Stimulated activated CD4-positive, alpha-beta T cell treated with anti-CD3 and anti-CD28 coated beads, Interleukin-1b, Interleukin-23, amount 100 ng/mL, for 1 hour (primary cell): ENCODE data around the gene TMEM179.
A peak's percentile ranks its signal among the peaks of the same experiment; 100 is the strongest.
"Not testable (repeated sequence)": the region's sequence is repeated elsewhere in the genome, so short reads cannot be mapped to it uniquely, and the experiment has no call there.

Source experiments
- DNase-seq, 2 donors: peaks; one replicate each; pipeline ENCODE4 v3.0.0-alpha.2; 2020; ENCODE audit warnings: low read depth in 2 of 2

Gene TMEM179

DNA sequence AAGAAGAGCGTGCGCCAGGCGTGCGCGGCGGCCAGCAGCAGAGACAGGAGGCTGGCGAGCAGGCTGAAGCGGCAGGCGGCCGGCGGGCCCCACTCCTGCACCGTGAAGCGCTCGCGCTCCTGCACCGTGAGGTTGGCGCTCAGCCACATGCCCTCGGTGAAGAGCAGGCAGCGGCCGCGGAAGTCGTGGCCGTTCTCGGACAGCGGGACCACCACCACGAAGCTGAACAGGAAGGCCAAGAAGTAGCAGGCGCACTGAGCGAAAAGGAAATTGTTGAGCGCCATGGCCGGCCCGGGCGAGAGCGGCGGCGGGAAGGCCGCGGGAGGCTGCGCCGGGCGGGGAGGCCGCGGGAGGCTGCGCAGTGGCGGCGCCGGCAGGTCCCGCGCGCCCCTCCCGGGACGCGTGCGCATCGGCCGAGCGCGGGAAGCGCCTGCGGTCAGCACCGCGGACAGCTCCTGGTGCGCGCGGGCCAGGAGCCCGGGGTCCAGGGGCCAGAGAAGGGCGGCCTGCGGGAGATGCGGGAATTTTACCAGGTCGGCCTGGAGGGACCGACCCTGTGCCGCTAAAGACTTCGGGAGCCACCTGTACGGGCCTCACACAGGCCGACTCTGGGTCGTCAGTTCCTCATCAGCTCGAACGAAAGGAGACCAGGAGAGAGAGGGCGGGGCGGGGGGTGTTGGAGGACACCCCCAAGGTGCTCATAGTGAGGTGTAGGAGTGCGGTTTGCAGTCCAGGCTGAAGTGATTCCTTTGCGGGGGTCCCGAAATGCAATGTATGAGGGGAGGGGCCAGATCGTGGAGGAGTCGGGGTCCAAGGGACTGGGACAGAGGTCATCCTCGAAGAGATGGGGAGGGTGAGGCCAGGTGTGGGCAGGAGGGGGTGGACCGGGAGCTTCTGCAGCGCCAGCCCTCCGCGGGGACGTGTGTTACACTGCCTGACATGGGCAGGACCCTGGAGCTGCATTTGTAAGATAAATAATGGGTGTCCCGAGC, at the start of gene TMEM179:
TSS of gene TMEM179 (minus strand) at position 315 of the 992 bp plus-strand sequence. CDS start at position 284, 31 bp downstream.
- DNase-seq: no peak

DNA sequence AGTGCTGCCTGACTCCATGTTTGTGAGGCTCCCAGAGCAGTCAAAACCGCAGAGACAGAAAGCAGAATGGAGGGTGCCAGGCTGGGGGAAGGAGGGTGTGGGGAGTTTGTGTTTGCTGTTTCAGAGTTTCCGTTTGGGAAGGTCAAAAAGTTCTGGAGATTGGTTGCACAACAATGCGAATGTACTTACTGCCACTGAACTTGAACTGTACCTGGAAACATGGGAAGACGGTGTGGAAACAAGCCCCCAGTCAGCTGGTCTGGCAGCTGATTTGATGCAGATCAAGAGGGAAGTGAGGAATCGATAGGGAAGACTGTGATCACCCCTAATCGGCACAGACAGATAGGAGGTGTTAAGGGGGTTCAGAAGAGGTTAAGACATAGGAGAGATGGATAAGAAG, 49.5 kb upstream of the TMEM179 start:
- no peak for DNase-seq

DNA sequence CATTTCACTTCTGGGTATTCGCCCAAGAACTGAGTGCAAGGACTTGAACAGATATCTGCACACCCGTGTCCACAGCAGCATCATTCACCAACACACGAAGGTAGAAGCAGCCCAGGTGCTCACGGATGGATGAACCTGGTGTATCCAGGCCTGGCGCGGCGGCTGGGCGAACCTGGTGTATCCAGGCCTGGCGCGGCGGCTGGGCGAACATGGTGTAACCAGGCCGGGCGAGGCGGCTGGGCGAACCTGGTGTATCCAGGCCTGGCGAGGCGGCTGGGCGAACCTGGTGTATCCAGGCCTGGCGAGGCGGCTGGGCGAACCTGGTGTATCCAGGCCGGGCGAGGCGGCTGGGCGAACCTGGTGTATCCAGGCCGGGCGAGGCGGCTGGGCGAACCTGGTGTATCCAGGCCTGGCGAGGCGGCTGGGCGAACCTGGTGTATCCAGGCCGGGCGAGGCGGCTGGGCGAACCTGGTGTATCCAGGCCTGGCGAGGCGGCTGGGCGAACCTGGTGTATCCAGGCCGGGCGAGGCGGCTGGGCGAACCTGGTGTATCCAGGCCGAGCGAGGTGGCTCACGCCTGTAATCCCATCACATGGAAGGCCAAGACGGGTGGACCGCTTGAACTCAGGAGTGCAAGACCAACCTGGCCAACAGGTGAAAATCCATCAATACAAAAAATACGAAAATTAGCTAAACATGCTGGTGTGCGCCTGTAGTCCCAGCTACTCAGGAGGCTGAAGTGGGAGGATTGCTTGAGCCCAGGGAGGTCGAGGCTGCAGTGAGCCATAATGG, 48.8 kb upstream of the TMEM179 start:
- DNase-seq: not testable (repeated sequence)

DNA sequence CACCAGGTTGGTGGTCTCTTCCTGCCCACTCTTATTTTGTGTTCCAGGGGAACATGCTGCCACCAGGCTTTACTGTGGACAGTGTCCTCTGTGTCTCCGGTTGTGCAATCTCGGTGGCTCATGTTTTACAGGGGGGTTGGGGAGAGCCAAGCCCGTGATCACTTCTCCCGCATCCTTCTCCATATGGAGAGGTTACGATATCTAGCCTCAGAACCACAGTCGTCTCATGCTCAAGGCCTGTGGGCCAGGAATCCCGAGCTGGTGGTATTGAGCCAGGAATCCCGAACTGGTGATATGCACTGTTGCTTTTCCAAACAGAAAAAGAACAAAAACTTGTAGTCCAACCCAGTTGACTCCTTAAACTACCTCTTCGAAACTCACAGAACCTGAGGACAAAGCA, 47.8 kb upstream of the TMEM179 start:
- no peak for DNase-seq

DNA sequence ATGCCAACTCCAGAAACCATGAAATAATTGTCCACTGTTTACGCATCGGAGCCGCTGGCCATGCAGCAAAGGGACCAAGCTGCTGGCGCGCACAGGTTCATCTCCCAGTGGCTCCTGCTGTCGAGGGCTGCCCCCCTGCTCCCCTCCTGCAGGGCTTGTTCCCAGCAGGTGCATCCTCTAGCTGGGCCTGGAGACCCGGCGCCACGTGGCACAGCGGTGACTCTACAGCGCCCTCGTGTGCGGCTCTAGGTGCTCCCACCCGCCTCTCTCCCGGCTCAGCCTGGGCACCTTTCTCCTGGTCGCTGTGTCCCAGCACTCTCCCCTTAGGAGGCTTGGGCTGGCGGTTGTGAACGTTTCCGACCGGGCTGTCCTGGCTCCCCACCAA, 47.3 kb upstream of the TMEM179 start:
- DNase-seq: no peak

DNA sequence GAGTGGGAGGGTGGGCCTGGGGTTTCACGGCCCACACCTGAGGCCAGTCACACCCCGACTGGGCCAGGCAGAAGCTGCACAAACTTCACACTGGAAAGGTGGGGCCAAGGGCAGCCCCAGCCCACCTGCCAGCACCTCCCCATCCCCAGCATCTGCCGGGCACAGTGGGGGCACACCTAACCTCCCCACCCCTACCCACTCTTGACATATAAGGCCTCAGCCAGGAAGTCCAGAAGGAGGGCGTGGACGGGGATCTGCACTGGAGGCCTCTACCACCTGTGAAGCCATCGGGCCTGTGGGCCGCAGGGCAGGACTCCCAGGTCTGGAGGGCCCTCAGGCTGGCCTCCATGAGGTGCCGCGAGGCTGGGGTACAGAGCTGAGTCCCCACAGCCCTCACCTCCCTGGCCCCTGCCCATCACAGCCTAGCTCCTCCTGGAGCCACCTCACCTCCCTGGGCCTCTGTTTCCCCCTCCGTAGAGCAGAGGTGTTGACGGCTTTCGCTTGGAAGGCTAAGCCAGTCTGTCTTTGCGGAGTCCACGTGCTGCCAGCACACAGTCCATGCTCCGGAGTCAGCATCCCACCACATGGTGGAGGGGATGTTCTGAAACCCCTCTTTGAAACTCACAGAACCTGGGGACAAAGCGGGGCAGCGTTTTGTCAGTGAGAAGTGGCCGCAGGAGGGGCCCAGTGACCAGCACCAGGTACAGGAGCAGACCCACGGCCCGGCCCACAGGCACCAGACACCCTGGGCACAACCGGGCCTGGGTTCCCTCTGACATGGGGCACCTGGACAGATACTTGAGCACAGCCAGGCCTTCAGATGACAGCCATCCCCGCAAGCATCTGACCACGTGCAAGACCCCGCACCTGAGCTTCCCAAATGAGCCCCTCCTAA, 46.7 kb upstream of the TMEM179 start:
- no peak for DNase-seq

DNA sequence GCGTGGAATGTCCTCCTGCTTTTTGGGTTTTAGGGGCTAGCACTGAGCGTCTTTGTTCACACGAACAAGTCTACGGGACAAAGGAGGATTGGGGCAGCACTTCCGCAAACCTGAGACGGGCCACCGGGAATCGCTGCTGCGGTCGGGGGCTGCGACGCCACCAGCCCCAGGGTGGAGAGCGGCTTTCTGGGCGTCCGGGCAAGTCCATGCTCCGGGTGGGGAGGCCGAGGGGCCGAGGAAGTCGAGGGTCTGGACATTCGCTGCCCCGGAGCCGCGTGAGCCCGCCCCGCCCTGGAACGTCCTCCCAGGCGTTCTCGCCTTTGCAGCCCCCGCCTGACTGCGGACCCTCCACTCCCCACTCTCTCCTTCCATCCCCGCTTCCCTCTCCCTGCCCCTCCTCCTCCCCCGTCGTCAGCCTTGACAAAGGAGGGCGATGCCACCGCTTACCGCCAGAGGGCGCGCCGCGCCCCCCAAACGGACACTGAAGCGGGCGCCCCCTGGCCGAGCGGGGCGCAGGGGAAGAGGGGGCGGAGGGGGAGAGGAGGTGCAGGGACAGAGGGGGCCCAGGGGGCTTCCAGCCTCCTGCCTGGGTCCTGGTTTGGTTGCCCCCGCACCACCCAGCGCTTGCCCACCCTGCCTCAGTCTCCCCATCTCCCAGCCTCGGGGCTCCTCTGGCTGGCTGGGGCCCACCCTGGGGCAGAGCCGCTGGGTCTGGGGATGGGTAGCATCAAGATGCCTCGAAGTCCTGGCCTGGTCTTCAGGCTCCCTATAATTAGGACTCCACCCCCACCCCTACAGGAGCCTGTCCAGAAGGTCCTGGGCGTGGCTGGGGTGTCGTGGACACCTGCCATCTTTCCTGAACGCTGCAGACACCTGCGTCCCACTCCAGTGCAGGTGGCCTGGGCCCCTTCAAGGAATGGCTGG, 45.7 kb upstream of the TMEM179 start:
- peak; percentile 27 to 56 for DNase-seq

DNA sequence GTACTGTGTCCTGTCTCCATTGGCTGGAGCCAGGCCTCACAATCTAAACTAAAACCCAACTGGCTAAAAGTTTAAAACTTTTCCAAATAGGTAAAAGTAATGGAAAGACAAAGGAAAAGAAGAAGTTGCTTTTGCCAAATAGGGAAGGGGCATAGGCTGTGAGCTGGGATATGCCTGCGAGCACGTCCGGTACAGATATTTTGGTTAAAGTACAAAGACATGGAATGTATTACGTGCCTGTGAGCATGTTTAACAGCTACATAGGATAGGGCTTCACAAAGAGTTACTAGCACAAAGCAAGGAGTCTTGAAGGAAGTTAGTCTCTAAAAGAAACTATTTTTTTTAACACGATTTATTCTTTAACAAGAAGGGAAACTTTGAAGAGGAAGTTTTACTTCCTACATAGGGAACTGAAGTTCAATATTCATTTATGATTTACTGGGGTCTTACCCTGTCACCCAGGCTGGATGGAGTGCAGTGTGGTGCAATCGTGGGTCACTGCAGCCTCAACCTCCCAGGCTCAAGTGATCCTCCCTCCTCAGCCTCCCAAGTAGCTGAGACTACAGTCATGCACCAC, 43.0 kb upstream of the TMEM179 start:
- DNase-seq: no peak

DNA sequence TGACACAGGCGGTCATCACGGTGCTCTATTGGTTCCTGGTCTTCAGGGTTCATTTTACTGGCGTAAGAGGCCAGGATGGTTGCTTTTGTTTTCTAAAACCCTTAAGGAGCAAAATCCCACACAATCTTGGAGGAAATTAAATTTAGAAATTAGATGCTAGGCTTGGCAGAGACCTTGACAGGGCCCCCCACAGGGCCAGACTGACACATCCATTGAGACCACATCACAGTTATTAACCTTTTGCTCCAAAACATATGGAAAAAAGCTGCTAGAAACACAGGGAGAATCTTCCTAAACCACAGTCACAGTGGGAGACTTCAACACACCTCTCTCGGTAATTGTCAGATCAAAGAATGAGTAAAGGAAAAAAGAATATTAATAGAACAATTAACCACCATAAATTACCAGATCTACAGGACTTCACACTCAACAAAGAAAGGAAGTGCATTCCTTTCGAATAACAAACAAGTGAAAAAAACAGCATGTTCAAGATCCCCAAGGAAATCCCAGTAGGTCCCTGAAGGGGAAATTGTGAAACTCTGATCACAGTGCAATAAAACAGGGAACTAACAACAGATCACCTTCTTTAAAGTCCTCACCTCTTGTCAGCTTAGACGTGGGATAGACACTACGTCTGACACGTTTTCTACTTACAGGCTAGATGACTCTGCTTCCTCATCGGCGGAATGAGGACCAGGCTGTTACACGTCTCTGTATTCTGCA, 40.2 kb upstream of the TMEM179 start:
- DNase-seq: no peak

DNA sequence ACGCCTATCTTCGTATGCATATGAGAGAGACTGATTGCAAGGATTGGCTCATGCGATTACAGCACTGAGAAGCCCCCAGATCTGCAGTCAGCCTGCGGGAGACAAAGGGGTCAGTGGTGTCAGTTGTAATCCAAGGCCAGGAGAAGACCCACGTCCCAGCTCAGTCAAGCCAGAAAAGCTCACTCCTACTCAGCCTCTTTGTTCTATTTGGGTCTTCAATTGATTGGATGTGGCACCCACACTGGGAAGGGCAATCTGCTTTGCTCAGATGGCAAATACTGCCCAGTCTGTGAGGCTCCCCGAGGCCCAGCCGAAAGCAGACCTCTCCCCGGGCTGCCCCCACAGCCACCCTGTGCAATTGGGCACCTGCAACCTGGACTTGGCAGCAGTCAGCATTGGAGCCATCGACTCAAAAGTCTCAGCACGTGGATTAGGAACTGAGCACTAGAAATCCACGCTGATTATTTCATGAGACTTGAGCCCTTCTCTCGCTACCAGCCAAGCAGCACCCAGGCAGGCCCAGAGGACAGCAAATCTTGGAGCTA, 39.6 kb upstream of the TMEM179 start:
- DNase-seq: no peak

DNA sequence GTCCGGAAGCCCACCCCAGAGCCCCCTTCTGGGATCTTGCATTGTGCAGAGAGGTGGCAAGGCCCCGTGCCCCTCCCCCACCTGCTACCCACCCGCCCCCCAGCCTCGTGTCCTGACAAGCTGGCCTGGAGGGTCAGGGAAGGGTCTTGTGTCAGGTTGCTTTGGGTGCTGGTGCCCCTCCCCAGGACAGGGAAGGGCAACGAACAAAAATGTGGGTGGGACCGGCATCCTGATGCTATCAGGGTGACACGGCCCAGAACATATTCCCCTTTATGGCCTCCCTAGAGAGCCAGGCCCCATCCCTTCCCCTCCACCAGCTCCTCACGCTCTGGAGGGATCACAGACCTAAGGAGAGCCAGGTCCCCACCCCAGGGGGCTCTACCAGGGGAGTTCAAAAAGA, 38.7 kb upstream of the TMEM179 start:
- DNase-seq: no peak

DNA sequence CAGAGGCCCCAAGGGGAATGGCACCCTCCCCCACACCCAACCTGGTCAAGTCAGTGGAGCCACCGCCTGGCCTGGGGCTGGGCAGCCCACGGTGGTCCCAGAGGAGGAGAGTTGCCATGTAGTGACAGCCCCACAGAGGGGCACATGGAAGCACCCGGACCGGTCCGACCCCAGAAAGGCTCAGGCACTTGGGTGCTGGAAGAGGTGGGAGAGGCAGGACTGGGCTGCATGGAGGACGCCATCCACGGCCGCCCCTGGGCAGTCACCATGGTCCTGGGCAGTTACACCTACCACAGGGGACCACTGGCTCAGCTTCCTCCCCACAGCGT, 37.9 kb upstream of the TMEM179 start:
- no peak for DNase-seq

DNA sequence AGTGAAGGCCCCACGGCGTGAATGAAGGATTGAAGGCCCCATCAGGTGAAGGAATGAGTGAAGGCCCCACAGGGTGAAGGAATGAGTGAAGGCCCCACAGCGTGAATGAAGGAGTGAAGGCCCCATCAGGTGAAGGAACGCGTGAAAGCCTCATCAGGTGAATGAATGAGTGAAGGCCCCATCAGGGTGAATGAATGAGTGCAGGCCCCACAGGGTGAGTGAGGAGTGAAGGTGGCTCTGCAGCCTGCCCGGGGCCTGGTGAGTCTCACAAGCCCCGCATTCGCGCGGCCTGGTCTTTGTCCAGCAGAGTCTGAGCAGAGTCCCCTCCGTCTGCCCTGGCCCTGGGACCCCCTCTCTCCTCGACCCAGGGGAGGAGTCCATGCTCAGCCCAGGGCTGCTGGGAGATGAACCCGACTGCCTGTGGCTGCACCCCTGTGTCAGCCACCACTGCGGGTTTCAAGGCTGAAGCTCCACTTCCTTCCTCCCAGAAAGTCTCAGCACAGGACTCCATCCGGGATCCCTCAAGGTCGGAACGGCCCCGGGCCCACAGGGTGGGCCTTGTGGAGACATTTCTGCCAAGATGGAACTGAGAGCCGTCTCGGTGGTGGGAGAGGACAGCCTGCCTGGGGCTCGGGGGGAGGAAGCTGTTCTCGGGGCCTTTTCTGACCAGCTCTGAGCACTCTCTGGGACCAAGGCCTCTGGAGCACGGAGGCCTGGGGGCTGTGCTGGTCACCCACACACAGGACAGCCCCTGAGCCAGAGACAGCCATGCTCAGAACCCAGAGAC, 37.4 kb upstream of the TMEM179 start:
- DNase-seq: no peak

DNA sequence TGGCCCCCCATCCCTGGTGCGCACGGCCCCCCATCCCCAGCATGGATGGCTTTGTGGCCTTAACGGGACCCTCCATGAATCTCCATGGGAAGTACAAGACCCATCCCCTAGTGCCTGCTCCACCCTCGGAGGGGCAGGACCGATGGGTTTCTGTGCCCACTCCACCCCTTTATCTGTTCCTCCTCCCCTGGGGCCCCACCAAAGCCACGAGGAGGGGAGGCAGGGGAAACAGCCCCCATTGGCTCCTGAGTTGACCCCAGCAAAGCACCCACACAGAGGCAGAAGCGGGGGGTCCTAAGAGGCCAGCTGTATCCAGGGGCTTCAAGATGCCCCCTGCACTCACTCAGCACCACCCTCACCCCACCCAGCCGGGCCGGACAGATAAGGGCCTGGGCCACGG, 36.1 kb upstream of the TMEM179 start:
- no peak for DNase-seq

DNA sequence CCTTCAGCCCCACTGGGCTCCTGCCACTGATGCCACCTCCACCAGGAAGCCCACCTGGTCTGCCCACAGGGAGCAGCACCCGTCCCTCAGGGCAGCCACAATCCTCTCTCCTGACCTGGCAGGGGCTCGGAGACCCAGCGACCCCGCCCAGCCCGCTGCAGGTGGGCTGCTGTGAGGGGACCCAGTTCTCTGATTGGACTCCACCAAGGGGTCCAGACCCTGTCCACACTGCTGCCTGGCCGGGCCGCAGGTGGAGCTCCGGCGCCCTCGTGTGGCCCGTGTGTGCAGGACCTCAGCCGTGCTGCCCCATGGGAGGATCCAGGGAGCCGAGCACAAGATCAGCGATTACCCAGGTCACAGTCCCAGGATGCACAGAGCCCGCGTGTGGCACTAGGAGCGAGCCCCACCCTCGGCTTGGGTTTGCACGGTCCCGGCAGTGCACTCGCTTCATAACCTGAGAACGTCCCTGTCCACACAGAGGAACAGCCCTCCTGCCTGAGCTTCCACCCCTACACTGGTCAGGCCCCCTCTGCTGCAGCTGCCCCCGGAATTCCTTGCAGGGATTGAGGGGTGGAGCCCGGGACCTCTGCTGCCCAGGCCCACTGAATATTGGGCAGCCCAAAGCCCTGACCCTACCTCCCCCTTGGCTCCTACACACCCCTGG, 35.4 kb upstream of the TMEM179 start:
- peak in 1 of 2 donors; percentile 9 for DNase-seq

DNA sequence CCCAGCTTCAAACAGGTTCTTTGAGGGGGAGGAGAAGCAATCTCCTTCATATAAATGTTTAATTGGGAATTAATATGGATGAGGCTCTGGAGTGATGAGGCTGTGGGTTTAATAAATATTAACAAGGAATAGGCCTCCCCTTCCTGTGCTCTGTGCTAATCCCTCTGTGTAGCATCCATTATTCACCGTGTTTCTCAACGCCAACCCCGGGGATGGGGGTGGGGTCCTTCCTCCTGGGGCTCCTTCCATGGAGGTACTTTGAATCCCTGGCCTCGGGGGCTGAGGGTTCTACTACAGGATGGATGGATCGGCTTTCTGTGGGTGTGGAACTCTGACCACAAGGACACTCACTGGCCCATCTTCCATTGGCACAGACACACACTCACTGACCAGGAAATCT, 34.9 kb upstream of the TMEM179 start:
- no peak for DNase-seq

DNA sequence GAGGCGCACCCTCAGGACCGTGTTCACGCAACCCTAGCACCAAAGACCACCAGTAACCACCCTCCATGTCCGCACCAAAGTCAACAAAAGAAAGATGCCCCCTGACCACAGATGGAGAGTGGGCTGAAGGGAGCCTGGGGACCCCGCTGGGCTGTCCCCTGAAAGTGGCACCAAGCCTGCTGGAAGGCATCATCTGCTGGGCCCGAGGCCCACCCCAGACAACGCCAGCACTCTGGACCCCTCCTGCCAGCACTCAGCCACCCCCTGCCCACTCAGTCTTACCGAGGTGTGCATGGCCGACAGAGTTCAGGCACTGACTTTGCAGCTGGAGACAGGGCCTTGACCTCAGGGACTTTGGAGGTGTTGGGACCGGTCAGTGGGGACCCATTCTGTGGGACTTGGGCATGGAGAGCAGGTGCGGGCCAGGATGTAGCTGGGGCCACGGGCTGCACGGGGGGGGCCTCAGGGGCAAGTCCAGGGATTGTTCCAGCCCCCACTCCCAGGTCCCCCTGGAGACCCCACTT, 34.4 kb upstream of the TMEM179 start:
- DNase-seq: no peak

DNA sequence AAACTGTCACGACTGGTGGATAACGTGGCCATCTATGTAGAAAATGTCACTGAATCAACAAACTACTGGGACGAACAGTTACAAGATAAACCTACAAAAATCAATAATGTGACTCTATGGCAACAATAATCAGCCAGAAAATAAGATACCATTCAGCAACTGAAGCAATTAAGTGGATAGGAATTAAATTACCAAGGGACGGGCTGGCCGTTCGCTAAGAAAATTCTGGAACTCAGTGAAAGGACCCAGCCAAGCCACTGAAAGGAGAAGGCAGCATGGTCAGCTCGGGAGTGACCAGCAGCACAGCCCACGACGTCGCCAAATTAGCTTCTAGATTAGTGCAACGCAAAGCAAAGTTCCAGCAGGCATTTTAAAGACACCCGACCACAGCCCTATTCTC, 33.6 kb upstream of the TMEM179 start:
- DNase-seq: no peak
